GM18861 (cell line): ENCODE data around the gene RAB28.
A peak's percentile ranks its signal among the peaks of the same experiment; 100 is the strongest.
"Not testable (repeated sequence)": the region's sequence is repeated elsewhere in the genome, so short reads cannot be mapped to it uniquely, and the experiment has no call there.

Experiments used
- ATAC-seq: cut with Tn5 transposase; IDR thresholded peaks from one replicate; pipeline ENCODE4 v1.9.1; 2021; ENCODE audit not compliant: unreplicated experiment

The RAB28 gene

GRCh38 chr4:13452927-13453579 is 31.1 kb downstream of the RAB28 start:
- ATAC-seq = peak; percentile 57

DNA sequence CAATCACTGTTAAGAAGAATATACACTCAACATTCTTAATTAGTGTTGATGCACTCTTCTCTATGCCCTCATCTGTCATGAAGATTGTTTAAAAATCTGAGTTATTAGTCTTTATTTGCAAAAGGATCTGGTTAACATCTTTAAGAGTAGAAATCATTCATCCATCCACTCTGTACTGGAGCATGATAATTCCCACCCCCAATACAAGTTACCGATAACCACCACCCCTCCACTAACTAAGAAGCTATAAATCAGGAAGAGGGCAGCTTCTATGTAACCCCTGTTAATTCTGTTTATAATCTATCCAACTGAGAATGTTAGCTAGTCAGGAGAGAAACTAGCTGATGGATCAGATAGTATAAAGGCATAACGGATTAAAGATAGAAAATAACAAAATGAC is 34.5 kb downstream of the RAB28 start:
- no peak for ATAC-seq

GRCh38 chr4:13445841-13446790 is 38.0 kb downstream of the RAB28 start:
- ATAC-seq = no peak

DNA sequence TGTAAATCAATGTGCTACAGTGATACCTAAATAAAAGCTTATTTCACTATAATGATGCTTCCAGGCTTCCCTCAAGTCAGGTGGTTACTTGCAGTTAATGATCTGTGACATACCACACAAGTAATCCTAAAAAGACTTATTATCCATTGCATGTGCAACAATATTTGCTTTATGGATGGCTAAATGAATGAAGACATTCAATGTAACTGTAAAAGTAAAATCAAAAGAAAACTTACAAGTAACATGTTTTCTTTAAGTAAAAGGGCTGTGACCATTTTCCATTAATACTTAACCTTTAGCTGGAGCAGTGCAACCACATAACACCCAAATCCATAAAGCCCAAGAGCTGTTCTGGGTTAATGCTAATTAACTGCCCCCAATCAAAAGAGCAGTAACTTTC is 42.6 kb downstream of the RAB28 start:
- no peak for ATAC-seq

DNA sequence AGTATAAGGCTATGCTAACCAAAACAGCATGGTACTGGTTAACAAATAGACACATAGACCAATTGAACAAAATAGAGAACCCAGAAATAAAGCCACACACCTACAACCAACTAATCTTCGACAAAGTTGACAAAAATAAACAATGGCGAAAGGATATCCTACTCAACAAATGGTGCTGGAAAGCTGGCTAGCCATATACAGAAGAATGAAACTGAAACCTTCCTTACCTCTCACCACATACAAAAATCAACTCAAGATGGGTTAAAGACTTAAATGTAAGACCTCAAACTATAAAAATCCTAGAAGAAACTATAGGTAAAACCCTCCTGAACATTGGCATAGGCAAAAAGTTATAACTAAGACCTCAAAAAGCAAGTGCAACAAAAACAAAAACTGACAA is 47.2 kb downstream of the RAB28 start:
- no peak for ATAC-seq

GRCh38 chr4:13432453-13432852 is 51.7 kb downstream of the RAB28 start:
- ATAC-seq = no peak

GRCh38 chr4:13430834-13431568 is 53.1 kb downstream of the RAB28 start:
- ATAC-seq = no peak

DNA sequence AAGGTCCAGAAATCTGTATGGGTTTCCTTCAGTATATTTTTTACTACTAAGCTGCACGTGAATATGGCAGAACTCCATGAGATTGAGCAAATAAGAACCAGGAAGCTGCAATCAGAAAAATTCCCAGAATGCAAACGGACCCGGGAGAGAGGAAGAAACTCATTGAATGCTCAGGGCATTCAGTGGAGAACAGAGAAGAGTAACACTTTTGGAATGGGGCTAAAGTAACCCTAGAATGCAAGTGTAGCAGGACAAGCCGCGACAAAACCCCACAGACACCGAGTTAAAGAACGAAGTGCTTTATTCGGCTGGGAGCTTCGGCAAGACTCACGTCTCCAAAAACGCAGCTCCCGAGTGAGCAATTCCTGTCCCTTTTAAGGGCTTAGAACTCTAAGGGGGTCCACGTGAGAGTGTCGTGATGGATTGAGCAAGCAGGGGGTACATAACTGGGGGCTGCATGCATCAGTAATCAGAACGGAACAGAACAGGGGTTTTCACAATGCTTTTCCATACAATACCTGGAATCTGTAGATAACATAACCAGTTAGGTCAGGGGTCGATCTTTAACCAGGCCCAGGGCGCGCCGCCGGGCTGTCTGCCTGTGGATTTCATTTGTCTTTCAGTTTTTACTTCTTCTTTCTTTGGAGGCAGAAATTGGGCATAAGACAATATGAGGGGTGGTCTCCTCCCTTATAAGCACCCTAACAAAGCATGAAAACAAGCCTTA is 56.4 kb downstream of the RAB28 start:
- ATAC-seq = no peak

GRCh38 chr4:13415068-13415785 is 68.9 kb downstream of the RAB28 start:
- ATAC-seq = no peak

DNA sequence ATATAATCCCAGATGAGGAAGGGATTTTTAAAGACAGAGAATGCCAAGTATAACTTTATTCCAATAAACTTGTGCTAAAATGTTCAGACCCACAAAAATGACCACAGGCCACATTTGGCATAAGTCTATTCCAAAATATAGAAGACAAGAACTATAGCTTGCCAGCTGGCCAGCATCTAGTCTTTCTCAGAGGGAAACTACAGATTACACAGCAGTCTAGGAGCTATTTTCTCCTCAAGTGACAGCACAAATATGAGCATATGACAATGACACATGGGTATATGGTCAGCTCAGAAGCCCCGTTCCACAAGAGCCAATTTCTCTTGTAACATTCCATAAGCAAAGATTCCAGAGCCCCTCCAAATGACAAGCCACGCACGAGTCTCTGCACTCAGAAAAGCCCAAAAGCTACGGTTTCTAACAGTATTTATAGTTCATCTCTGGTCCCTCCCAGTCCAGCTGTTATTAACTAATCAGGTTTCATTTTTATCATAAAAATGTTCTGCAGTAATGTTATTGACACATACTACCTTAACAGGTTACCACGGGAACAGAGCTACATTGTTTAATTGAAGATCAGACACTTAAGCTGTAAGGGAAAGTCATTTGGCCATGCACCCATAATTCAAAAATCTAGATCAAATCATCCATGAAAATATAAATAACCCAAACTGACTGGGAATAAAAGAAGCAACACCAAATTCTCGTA is 70.3 kb downstream of the RAB28 start:
- ATAC-seq = no peak

GRCh38 chr4:13411942-13412341 is 72.2 kb downstream of the RAB28 start:
- ATAC-seq = no peak

GRCh38 chr4:13409324-13409723 is 74.8 kb downstream of the RAB28 start:
- no peak for ATAC-seq

DNA sequence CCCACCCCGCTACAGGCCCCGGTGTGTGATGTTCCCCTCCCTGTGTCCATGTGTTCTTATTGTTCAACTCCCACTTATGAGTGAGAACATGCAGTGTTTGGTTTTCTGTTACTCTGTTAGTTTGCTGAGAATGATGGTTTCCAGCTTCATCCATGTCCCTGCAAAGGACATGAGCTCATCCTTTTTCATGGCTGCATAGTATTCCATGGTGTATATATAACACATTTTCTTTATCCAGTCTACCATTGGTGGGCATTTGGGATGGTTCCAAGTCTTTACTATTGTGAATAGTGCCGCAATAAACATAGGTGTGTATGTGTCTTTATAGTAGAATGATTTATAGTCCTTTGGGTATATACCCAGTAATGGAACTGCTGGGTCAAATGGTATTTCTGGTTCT is 78.0 kb downstream of the RAB28 start:
- ATAC-seq = not testable (repeated sequence)

GRCh38 chr4:13403833-13404232 is 80.3 kb downstream of the RAB28 start:
- no peak for ATAC-seq

- no peak for ATAC-seq
Observed at GRCh38 chr4:13403326-13403725, 80.8 kb downstream of the RAB28 start.

- ATAC-seq = no peak
Observed at GRCh38 chr4:13399257-13399656, 84.9 kb downstream of the RAB28 start.

DNA sequence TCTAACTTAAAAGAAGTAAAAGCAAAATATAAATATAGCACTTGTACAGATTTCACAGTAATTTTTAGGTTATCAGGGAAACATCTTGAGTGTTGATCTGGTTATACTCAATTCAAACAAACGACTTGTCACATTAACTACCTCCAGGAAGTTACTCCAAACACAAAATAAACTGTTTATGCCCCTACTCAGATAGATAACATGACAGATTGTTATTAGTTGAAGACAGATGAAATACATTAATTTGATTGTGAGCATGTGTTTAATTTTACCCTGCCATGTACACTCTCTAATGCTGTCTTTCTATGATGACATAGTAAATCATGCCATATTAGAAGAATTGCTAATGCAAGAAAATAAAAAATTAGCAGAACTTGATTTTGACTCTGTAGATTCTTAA is 88.0 kb downstream of the RAB28 start:
- ATAC-seq = no peak

DNA sequence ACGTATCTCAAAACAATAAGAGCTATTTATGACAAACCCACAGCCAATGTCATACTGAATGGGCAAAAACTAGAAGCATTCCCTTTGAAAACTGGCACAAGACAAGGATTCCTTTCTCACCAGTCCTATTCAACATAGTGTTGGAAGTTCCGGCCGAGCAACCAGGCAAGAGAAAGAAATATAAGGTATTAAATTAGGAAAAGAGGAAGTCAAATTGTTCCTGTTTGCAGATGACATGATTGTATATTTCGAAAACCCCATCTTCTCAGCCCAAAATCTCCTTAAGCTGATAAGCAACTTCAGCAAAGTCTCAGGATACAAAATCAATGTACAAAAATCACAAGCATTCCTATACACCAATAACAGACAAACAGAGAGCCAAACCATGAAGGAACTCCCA is 94.2 kb downstream of the RAB28 start:
- ATAC-seq = not testable (repeated sequence)

- ATAC-seq = peak; percentile 82
Observed at GRCh38 chr4:13386405-13387107, 97.6 kb downstream of the RAB28 start.
